Right atrium auricular region (tissue), 2 donors: ENCODE data around the gene FADS3. TPM values are rescaled to one million over a fixed set of nuclear protein-coding genes. Genes with fewer than 3 reads are reported as not detected.

Experiments
- DNase-seq: peaks from one replicate; pipeline ENCODE4 v3.0.0-alpha.2; 2019; ENCODE audit warnings: low spot score
- H3K27ac ChIP-seq, 2 donors: fragments of 200-600 bp; sonication (generic); 1 replicate in 1 of 2; 2 replicates in 1 of 2; pipeline ENCODE4 v1.5.1; 2016 to 2019
- H3K27me3 ChIP-seq, 2 donors: fragments of 200-600 bp; sonication (generic); one replicate each; pipeline versions ENCODE4 v1.5.1 to v1.6.0; 2017 to 2019
- H3K36me3 ChIP-seq: fragments of 200-600 bp; sonication (generic); one replicate; pipeline ENCODE4 v1.5.1; 2016
- H3K4me1 ChIP-seq, 2 donors: fragments of 200-600 bp; sonication (generic); one replicate each; pipeline versions ENCODE4 v1.5.1 to v1.6.0; 2017 to 2019
- H3K4me3 ChIP-seq, 2 donors: fragments of 200-600 bp; sonication (generic); 1 replicate in 1 of 2; 2 replicates in 1 of 2; pipeline ENCODE4 v1.5.1; 2017 to 2019; ENCODE audit warnings: mild to moderate bottlenecking in 1 of 2, moderate library complexity in 1 of 2
- H3K9me3 ChIP-seq, 2 donors: fragments of 200-600 bp; sonication (generic); one replicate each; pipeline ENCODE4 v1.5.1; 2019
- total RNA-seq, 2 donors: library from RNA; depleted of rRNA; stranded (reverse); fragments of >200 nt; gene quantifications; one replicate each; pipeline ENCODE4 v1.1.0, GENCODE V29; 2016
- TF ChIP-seq, protein P1 (sequence below), 2 donors: fragments of 200-600 bp; sonication (generic); IDR thresholded peaks; one replicate each; pipeline ENCODE4 v1.5.1; 2019; ENCODE audit warnings: antibody characterized with exemption in 2 of 2

FADS3 gene
- total RNA-seq, 2 donors from 2014 or later: 48.7 to 93.0 TPM

DNA sequence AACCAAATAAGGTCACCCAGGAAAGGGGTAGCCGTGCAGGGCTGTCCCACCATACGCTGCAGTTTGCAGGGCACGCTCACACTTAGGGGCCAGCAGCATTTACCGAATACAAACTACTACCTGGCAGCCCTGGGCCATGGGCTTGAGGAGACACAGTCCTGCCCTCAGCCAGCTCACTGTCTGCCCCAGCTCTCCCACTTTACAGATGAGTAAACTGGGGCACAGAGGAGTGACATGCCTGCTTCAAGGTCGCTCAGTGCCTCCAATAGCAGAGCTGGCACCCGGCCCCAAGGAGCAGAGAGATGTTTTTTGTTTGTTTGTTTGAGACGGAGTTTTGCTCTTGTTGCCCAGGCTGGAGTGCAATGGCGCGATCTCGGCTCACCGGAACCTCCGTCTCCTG, 2.8 kb downstream of the FADS3 start:
- Histone ChIP-seq H3K9me3 (no peaks in the 10 kb centered on the region), H3K27ac (peak overlapping the region; percentile 94 to 96), H3K4me1 (peaks cover 0 to 77% of the 10 kb centered on the region in 2 donors), H3K36me3 (peaks cover 4% of the 10 kb centered on the region), H3K27me3 (no peaks in the 10 kb centered on the region), H3K4me3 (no peak overlapping the region)
- TF ChIP-seq, protein P1, sequence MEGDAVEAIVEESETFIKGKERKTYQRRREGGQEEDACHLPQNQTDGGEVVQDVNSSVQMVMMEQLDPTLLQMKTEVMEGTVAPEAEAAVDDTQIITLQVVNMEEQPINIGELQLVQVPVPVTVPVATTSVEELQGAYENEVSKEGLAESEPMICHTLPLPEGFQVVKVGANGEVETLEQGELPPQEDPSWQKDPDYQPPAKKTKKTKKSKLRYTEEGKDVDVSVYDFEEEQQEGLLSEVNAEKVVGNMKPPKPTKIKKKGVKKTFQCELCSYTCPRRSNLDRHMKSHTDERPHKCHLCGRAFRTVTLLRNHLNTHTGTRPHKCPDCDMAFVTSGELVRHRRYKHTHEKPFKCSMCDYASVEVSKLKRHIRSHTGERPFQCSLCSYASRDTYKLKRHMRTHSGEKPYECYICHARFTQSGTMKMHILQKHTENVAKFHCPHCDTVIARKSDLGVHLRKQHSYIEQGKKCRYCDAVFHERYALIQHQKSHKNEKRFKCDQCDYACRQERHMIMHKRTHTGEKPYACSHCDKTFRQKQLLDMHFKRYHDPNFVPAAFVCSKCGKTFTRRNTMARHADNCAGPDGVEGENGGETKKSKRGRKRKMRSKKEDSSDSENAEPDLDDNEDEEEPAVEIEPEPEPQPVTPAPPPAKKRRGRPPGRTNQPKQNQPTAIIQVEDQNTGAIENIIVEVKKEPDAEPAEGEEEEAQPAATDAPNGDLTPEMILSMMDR (IDR thresholded peaks at IDR 0.05): no peak
- DNase-seq: no peak

DNA sequence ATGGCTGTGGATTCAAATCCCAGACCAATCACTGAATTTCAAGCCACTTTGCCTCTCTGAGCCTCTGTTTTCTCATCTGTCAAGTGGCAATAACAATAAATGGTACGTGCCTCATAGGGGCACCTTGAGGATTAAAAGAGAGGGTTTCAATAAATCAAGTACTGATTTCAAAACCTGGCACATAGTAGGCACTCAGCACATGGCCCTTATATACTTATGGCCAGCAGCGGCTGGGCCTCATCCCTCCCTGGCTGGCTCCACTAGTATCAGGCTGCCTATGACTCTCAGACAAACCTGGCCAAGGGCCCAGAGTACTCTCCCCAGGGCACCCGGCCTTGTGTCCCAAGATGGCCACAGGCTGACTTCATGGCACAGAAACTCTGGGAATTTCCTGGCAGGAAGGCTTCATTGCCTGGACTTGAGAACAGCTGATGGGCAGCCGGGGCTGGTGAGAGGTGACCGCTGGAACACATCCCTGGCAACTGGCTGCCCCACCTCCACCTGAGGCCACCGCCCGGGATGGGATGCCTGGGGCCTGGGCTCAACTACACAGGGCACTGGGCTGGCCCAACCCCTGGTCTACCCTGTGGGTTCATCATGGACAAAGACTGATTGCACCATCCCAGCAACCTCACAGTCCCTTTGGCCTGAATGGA, 3.4 kb downstream of the FADS3 start:
- H3K4me1 ChIP-seq: peaks cover 0 to 79% of the 10 kb centered on the region in 2 donors

DNA sequence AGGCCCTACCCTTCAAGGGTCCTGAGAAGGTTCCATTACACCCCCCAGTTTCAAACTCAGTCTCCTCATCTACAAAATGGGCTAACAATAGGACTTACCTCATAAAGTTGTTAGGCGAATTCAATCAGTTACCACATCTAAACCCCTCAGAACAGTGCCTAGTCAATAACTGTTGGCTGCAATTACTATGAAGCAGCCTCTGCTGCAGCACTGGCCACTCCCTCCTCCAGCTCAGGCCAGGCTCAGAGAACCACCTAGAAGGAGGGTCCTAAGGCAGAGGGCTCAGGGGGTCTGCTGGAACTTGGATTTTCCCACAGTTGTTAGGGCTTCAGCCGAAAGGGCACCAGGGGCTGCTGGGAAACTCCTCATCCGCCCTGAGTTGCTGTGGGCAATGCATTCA, 4.7 kb downstream of the FADS3 start:
- peaks cover 0 to 74% of the 10 kb centered on the region in 2 donors for H3K4me1 ChIP-seq
- TF ChIP-seq, protein P1 (IDR thresholded peaks at IDR 0.05): no peak
- no peaks in the 10 kb centered on the region for H3K27me3 ChIP-seq
- no peaks in the 10 kb centered on the region for H3K9me3 ChIP-seq
- H3K4me3 ChIP-seq: no peak overlapping the region
- DNase-seq: no peak
- H3K36me3 ChIP-seq: peaks cover 4% of the 10 kb centered on the region
- H3K27ac ChIP-seq: peak overlapping the region; percentile 31 to 96

More for the DNA sequence above, 3.4 kb downstream of the FADS3 start:
- peak overlapping the region; percentile 94 to 96 for H3K27ac ChIP-seq
- H3K4me3 ChIP-seq: no peak overlapping the region
- H3K9me3 ChIP-seq: no peaks in the 10 kb centered on the region
- TF ChIP-seq, protein P1 (IDR thresholded peaks at IDR 0.05): no peak
- peaks cover 4% of the 10 kb centered on the region for H3K36me3 ChIP-seq
- DNase-seq: peak; percentile 94
- no peaks in the 10 kb centered on the region for H3K27me3 ChIP-seq

DNA sequence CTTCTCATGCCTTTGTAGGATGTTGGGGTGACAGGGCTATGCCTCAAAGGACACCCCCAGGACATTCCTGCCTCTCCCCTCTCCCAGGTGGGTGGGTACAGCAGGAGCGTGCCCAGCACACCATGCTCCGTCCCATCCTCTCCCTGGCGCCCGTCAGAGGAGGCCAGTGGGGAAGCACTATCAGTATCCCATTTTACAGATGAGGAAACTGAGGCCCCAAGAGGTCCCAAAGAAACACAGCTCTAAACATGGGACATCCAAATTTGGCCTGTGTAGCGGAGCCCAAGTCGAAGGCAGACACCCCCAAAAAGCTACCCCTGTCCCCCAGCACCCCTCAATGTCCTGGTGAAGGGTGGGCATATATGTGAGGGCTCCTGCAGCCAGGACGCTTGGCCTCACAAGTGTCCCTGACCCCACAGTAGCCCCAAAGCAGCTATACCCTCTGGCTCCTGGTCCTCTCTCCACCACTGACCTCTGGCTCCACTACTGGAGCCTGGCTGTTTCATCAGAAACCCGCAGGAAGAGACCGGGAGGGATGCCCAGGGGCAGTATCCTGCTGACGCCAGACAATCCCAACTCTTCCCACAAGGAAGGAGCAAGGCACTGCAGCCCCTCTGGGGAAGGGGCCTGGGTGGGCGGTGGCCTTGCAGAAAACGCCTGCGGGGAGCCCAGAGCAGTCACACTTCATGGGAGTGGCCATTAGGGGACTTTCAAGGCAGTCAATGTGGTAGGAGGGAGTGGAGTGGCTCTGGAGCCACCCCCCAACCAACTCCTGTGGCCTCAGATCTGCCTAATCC, 5.4 kb downstream of the FADS3 start:
- H3K36me3 ChIP-seq: peaks cover 4% of the 10 kb centered on the region
- H3K9me3 ChIP-seq: no peaks in the 10 kb centered on the region
- H3K27me3 ChIP-seq: no peaks in the 10 kb centered on the region
- TF ChIP-seq, protein P1 (IDR thresholded peaks at IDR 0.05): no peak
- peaks cover 0 to 74% of the 10 kb centered on the region in 2 donors for H3K4me1 ChIP-seq
- H3K4me3 ChIP-seq: no peak overlapping the region
- DNase-seq: no peak
- peak overlapping the region; percentile 31 to 96 for H3K27ac ChIP-seq

DNA sequence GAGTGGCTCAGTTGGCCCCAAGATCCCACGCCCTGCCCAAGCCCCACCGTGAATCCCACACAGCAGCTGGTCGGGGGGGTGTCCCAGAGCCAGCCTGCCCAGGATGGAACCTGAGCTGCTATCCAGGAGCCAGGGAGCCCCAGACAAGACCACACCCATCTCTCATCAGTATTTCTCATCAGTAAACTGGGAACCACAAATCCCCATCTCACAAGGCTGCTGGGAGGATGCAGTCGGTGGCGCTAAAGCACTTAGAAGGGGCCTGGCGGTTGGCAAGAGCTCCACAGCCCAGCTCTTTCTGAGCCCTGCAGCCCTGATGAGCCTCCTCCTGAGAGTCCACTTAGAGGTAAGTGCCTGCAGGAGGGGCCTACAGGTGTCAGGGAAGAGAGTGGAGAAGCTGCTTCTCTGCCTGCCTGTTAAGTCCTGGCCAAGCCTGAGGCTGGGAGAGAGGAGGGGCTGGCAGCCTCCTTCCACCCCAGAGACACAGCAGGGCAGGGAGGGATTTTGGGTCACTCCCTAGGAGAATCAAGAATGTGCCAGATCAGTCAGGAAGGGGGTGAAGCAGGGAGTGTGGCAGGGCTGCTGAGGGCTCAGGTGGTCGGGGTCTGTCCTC, 6.1 kb downstream of the FADS3 start:
- TF ChIP-seq, protein P1 (IDR thresholded peaks at IDR 0.05): no peak
- no peak for DNase-seq
- H3K4me1 ChIP-seq: peaks cover 0 to 70% of the 10 kb centered on the region in 2 donors
- H3K4me3 ChIP-seq: no peak overlapping the region
- no peaks in the 10 kb centered on the region for H3K27me3 ChIP-seq
- H3K36me3 ChIP-seq: peaks cover 4% of the 10 kb centered on the region
- no peaks in the 10 kb centered on the region for H3K9me3 ChIP-seq
- peak overlapping the region in 1 of 2 donors; percentile 23 for H3K27ac ChIP-seq
